SK-N-MC (cell line): ENCODE measurements around the gene KCNJ1.

ENCODE experiments used
- DNase-seq: peaks from one replicate; pipeline ENCODE4 v3.0.0-alpha.2; 2011; ENCODE audit warnings: low read depth, low spot score
- H3K27ac ChIP-seq: fragments of 200-600 bp; sonication (generic); 2 replicates; pipeline ENCODE4 v1.5.1; 2016; ENCODE audit warnings: mixed run types
- H3K36me3 ChIP-seq: fragments of 200-600 bp; sonication (generic); 2 replicates; pipeline ENCODE4 v1.6.1; 2017; ENCODE audit warnings: antibody characterized with exemption, low read length, mixed read lengths; ENCODE audit not compliant: insufficient read depth
- H3K4me3 ChIP-seq: fragments of 200-600 bp; sonication (generic); 2 replicates; pipeline ENCODE4 v1.5.1; 2016
- H3K9ac ChIP-seq: fragments of 200-600 bp; sonication (generic); 2 replicates; pipeline ENCODE4 v1.8.0; 2017; ENCODE audit warnings: mixed run types, mixed read lengths; ENCODE audit not compliant: insufficient read length
- H3K9me3 ChIP-seq: fragments of 200-600 bp; sonication (generic); 2 replicates; pipeline ENCODE4 v1.6.1; 2017; ENCODE audit warnings: low read depth, mild to moderate bottlenecking, antibody characterized with exemption, low read length, moderate library complexity, mixed read lengths
- EZH2 ChIP-seq: fragments of 200-600 bp; sonication (generic); IDR thresholded peaks from one replicate; pipeline ENCODE4 v1.6.1; 2017; ENCODE audit warnings: antibody characterized with exemption
- FOXP2 ChIP-seq: optimal IDR thresholded peaks from 2 replicates; pipeline ENCODE3; 2011; ENCODE audit warnings: mild to moderate bottlenecking, moderate library complexity; ENCODE audit not compliant: insufficient read depth; ENCODE audit errors: extremely low read length, control extremely low read depth
- POLR2AphosphoS5 ChIP-seq: IDR thresholded peaks from 2 replicates; pipeline ENCODE4 v1.6.1; 2012; ENCODE audit warnings: mild to moderate bottlenecking, low read depth, low read length, borderline replicate concordance

Gene KCNJ1

GRCh38 chr11:128828350-128828749 is 38.7 kb downstream of the KCNJ1 start:
- H3K9ac ChIP-seq: no peak overlapping the region
- DNase-seq: no peak
- H3K9me3 ChIP-seq: no peaks in the 10 kb centered on the region
- no peak overlapping the region for H3K27ac ChIP-seq
- TF ChIP-seq EZH2 (no peak), POLR2AphosphoS5 (no peak), FOXP2 (no peak)
- H3K36me3 ChIP-seq: no peaks in the 10 kb centered on the region
- H3K4me3 ChIP-seq: no peak overlapping the region

GRCh38 chr11:128827191-128827893 is 39.8 kb downstream of the KCNJ1 start:
- Histone ChIP-seq H3K27ac (no peak overlapping the region), H3K4me3 (no peak overlapping the region), H3K9me3 (no peaks in the 10 kb centered on the region), H3K36me3 (no peaks in the 10 kb centered on the region), H3K9ac (no peak overlapping the region)
- TF ChIP-seq EZH2: no peak
- TF ChIP-seq POLR2AphosphoS5: no peak
- no peak for TF ChIP-seq FOXP2
- DNase-seq: no peak

- H3K9me3 ChIP-seq: no peaks in the 10 kb centered on the region
- DNase-seq: no peak
- TF ChIP-seq EZH2: no peak
- TF ChIP-seq POLR2AphosphoS5: no peak
- no peak for TF ChIP-seq FOXP2
- H3K4me3 ChIP-seq: no peak overlapping the region
- H3K27ac ChIP-seq: no peak overlapping the region
- H3K9ac ChIP-seq: no peak overlapping the region
- no peaks in the 10 kb centered on the region for H3K36me3 ChIP-seq
Measured at GRCh38 chr11:128825050-128825784, 41.9 kb downstream of the KCNJ1 start.

- Histone ChIP-seq H3K9me3 (no peaks in the 10 kb centered on the region), H3K27ac (no peak overlapping the region), H3K36me3 (no peaks in the 10 kb centered on the region), H3K9ac (no peak overlapping the region), H3K4me3 (no peak overlapping the region)
- TF ChIP-seq EZH2: no peak
- no peak for TF ChIP-seq POLR2AphosphoS5
- no peak for TF ChIP-seq FOXP2
- no peak for DNase-seq
Measured at GRCh38 chr11:128824191-128825049, 42.7 kb downstream of the KCNJ1 start.

- no peak for DNase-seq
- TF ChIP-seq EZH2: no peak
- TF ChIP-seq FOXP2: no peak
- TF ChIP-seq POLR2AphosphoS5: no peak
- Histone ChIP-seq H3K9me3 (no peaks in the 10 kb centered on the region), H3K4me3 (no peak overlapping the region), H3K27ac (no peak overlapping the region), H3K9ac (no peak overlapping the region), H3K36me3 (no peaks in the 10 kb centered on the region)
Measured at GRCh38 chr11:128823753-128824152, 43.3 kb downstream of the KCNJ1 start.

- no peak overlapping the region for H3K9ac ChIP-seq
- no peak overlapping the region for H3K27ac ChIP-seq
- no peak for DNase-seq
- no peak overlapping the region for H3K4me3 ChIP-seq
- H3K9me3 ChIP-seq: no peaks in the 10 kb centered on the region
- H3K36me3 ChIP-seq: no peaks in the 10 kb centered on the region; the same call in 1 of the 2 replicates
- TF ChIP-seq EZH2 (no peak), FOXP2 (no peak), POLR2AphosphoS5 (no peak)
Measured at GRCh38 chr11:128822130-128822529, 45.0 kb downstream of the KCNJ1 start.

DNA sequence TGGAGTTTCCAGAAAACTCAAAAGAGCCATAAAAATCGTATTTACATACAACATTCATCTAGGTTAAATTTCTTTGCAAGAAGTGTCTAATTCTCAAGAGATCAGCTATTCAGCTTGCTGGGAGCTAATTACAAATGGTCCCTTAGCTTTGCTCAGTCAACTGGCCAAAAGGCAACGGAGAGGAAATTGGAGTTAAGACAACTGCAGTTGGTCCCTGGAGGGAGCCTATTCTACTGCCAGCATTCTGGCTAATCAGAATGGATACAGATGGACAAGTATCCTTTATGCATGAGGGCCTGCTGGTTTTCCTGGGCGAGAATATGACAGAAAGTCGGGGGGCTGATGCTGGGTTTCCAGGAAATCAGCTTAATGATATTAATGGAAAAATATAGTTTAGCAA is 45.5 kb downstream of the KCNJ1 start:
- no peak for DNase-seq

DNA sequence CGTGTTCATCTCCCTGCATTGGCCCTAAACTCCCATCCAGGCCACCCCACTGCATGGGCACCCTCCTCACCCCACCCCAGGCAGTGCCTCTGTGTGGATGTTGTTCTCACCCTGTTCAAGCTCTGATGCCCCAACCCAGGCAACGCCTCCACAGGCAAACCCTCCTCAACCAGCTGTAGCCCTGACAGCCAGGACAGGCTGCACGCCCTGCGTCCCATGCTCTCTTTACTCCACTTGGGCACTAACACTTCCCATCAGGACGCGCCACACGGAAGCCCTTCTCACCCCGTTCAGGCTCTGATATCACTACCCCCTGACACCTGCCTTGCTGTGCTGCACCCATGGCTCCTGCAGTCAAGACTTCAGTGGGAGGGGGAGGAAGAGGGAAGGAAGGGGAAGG is 47.9 kb downstream of the KCNJ1 start:
- Histone ChIP-seq H3K9me3 (no peaks in the 10 kb centered on the region), H3K9ac (no peak overlapping the region), H3K36me3 (no peaks in the 10 kb centered on the region; the same call in 1 of the 2 replicates), H3K27ac (no peak overlapping the region), H3K4me3 (no peak overlapping the region)
- DNase-seq: no peak
- no peak for TF ChIP-seq EZH2
- no peak for TF ChIP-seq POLR2AphosphoS5
- TF ChIP-seq FOXP2: no peak

More for the DNA sequence above, 45.5 kb downstream of the KCNJ1 start:
- Histone ChIP-seq H3K4me3 (no peak overlapping the region), H3K9ac (no peak overlapping the region), H3K27ac (no peak overlapping the region), H3K36me3 (no peaks in the 10 kb centered on the region; the same call in 1 of the 2 replicates), H3K9me3 (no peaks in the 10 kb centered on the region)
- TF ChIP-seq POLR2AphosphoS5 (no peak), FOXP2 (no peak), EZH2 (no peak)
